GM18498 (cell line): ENCODE data around the gene ACAP1.
"Not testable (repeated sequence)": the region's sequence is repeated elsewhere in the genome, so short reads cannot be mapped to it uniquely, and the experiment has no call there.

Experiments used
- ATAC-seq: cut with Tn5 transposase; IDR thresholded peaks from one replicate; pipeline ENCODE4 v1.9.1; 2021; ENCODE audit warnings: mild to moderate bottlenecking, moderate library complexity; ENCODE audit not compliant: unreplicated experiment

Gene ACAP1

DNA sequence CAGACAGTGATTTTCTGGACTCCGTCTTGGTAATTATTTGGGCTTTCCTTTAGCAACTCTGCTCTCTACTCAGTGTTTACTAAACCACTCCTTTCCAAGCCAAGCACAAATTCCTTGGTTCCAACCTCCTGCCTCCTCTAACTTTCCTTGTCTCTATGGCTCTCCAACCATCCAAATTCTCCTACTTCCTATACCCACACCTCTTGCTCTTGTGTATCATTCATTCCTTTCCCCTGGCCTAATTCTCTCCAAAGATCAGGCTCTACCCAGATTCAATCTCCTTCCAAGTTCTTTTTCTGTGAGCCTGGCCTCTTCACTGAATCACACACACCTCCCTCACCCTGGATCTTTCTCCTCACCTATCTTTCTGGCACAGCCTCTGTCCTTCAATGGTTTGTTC, 8.3 kb upstream of the ACAP1 start:
- ATAC-seq, result no peak

DNA sequence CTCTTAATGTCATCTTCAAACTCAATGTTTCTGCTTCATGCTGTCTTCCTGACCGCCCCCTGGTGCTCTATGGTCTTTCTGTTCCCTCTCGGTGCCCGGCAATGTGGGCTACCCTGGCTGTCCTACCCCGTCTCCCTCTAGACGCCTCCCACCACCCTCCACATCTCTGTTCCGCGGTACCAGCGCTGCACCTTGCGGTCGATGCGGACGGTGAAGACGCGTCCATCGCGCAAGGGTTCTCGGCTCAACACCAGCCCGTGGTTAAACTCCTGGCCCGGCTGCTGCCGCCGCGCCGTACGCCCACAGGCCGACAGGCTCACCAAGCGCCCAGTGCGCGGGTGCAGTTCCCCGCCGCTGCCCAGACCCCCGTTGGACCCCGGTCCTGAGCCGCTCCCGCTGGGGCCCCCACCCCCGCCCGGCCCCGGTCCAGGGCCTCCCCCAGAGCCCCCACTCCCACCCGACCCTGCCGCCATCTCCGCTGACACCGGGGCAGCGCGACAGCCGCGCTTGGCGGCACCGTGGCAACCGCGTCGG, 7.4 kb upstream of the ACAP1 start, which contains the start of gene NEURL4:
Gene NEURL4 (minus strand): TSS at position 496 of the 534 bp plus-strand sequence. CDS start 23 bp downstream, at position 473.
- peak; percentile 13 for ATAC-seq

DNA sequence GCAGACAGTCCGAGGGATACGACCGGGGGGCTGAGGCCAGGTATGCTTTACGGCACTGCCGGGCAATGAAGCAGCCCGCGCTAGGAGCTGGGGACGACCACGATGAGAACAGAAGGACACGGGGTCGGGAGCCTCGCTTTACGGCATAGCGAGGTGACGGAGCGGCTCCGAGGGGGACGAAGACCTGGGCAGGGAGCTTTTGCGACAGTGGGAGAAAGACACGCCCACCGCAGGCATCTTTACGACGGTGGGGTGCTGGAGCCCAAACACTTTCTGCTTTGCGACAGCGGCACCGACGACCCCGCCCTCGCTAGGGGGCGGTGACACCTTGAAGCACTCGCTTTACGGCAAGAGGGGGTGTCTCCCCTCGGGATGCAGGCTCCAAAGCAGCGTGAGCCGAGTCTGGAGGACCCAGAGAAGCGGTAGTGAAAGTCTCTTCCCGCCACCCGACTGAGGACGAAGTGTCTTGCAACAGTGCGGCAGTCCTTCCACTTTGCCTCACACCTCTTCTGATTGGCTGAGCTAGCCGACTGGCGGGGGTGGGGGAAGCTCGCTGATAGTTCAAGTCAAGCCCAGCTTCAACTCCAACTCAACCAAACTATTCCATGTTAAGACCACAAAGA, 6.8 kb upstream of the ACAP1 start:
- ATAC-seq, result peak; percentile 62

DNA sequence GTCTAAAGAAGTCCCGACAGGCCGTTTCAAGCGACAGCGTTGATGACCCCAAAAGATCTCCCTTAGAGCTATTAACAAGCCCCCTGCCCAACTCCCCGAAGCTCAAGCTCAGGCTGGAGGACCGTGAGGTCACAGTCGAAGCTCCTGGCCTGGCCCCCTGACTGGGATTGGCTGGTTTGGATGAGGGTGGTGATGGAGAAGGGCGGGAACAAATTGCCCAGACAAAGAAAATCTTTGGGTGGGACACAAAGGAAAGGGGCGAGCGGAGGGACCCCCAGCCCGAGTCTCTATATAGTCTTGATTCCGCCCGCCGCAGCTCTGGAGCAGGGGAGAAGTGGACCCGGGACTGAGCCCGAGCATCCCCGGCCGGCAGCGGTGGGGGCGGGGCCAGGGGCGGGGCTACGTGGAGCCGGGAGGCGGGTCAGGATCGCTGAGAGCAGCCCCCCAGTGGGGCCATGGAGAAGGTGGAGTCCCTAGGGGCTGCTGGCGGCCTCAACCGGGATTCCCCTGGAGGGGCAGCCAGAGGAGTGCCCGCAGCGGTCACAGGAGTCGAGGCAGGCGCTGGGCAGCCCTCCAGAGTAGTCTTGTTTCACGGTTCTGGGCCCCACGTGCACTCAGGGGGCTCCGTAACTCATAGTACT, 6.2 kb upstream of the ACAP1 start:
- ATAC-seq, result peak; percentile 36

DNA sequence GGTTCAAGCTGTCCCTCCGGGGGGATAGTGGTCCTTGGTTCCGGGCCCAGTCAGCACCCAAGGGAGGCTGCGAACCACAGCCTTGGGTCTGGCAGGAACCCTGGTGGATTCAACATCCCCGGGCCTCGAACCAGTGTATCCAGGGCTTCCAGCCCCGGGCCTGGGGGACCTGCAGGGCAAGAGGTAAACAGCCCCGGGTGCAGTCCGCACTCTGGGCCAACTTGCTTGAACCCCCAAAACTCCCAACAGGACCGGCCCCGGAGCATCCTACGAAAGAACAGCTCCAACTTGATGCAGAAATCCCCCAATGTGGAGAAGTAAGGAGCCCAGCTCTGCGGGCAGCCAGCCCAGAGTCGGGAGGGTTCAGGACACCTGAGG, 5.7 kb upstream of the ACAP1 start:
- ATAC-seq, result no peak

DNA sequence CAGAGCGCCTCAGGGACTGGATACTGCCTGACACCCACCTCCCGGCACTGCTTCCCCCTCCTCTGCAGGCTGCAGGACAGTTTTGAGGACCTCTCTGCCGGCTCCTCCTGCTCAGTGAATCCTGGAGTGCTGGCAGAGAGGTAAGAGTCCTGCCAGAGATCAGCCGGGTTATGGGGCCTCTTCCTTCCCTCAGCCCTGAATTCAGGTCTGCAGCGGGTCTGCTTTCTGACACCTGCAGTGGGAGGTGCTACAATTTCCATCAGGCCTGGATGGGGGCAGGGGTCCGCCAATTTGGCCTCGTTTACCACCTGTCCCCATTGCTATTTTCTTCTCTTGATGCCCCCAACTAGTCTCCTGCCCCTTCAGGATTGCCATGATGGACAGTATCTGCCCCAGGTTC, 4.2 kb upstream of the ACAP1 start:
- no peak for ATAC-seq

DNA sequence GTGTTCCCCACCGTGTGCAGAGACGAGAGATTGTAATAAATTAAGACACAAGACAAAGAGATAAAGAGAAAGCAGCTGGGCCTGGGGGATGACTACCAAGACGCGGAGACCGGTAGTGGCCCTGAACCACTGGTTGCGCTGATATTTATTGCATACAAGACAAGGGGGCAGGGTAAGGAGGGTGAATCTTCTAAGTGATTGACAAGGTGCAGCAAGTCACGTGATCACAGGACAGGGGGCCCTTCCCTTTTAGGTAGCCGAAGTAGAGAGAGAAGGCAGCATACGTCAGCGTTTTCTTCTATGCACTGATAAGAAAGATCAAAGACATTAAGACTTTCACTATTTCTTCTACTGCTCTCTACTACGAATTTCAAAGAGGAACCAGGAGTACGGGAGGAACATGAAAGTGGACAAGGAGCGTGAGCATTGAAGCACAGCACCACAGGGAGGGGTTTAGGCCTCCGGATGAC, 3.7 kb upstream of the ACAP1 start:
- not testable (repeated sequence) for ATAC-seq

DNA sequence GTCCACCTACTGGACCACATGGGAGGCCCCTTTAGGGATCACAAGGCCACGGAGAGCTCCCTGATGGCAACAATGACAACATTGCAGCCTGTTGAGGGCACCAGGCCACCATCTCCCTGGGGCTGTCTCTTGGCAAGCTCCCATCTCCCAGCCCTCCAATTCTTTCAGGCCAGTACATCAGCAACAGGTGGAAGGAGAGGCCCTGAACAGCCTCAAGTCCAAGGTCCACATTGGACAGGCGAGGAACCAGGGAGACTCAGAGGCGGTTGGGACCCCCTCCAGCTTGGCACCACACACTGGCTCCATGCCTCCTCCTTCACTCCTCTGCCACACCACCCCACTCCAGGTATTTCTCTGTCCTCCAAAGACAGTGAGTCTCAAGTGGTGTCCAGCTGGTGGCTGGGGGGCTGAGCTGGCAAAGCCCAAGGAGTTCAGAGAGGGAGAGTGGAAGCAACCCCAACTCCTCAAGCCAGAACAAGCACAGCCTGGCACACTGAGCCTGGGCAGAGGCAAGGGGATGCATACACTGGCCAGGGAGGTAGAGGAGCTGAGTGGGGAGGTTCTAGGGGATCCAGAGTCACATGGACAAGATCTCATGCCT, 1.3 kb upstream of the ACAP1 start:
- no peak for ATAC-seq

DNA sequence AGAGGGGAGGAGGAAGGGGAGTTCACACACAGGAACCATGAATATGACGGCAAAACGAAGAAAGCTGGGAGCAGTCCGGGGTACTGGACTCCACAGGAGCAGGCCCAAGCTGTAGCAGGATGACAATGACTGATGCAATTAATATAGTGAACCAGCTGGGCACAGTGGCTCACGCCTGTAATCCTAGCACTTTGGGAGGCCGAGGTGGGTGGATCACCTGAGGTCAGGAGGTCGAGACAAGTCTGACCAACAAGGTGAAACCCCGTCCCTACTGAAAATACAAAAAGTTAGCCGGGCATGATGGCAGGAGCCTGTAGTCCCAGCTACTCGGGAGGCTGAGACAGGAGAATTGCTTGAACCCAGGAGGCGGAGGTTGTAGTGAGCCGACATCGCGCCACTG, 564 bp upstream of the ACAP1 start:
- not testable (repeated sequence) for ATAC-seq

DNA sequence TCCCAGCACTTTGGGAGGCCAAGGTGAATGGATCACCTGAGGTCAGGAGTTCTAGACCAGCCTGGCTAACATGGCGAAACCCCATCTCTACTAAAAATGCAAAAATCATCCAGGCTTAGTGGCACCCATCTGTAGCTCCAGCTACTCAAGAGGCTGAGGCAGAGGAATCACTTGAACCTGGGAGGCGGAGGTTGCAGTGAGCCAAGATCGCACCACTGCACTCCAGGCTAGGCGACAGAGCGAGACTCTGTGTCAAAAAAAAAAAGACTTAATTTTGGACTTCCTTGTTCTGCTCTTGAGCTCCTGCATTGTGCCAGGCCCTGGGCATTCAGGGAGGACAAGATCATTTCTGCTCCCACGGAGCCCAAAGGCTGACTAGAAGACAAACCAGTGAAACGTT, 1.3 kb downstream of the ACAP1 start:
- not testable (repeated sequence) for ATAC-seq

DNA sequence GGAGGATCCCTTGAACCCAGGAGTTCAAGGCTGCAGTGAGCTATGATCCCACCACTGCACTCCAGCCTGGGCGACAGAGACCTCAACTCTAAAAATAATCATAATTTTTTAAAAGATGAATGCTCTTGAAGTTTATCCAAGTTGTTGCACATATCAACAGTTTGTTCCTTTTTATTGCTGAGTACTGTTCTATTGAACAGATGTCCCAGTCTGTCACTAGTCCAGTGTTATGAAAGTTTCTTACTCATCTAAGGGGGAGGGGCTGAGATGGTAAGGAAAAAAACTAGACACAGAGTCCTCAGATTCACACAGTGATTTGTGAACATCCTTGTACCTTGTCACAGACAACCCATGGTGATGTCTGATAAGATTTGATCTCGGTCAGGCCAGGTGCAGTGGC, 3.9 kb downstream of the ACAP1 start:
- no peak for ATAC-seq

DNA sequence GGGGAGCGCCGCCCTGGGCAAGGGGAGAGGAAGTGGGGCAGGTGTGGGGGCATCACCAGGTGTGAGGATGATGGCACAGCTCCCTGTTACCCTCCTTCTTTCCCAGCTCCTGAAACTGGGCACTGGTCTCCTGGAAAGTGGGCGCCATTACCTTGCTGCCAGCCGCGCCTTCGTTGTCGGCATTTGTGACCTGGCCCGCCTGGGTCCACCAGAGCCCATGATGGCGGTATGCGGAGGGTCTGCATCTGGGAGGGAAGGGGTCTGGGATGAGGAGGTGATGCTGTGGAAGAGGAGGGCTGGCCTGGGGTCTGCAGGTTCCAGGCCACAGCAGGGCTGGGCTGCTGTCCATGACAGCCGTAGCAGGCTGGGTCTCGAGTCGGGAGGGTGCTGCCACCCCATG, 5.5 kb downstream of the ACAP1 start:
- no peak for ATAC-seq

DNA sequence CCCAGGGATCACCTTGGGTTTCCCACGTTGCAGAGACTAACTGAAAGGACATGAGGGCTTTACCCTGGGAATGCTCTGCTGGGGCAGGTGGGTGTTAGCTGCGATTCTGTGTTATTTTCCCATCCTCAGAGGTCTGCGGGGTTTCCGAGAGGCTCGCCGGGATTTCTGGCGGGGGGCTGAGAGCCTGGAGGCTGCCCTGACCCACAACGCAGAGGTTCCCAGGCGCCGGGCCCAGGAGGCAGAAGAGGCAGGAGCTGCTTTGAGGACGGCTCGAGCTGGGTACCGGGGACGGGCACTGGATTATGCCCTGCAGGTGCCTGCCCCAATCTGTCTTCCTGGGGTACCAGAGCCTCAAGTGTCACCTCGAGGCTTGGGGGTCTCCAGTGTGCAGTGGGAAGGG, 6.9 kb downstream of the ACAP1 start:
- ATAC-seq, result no peak

DNA sequence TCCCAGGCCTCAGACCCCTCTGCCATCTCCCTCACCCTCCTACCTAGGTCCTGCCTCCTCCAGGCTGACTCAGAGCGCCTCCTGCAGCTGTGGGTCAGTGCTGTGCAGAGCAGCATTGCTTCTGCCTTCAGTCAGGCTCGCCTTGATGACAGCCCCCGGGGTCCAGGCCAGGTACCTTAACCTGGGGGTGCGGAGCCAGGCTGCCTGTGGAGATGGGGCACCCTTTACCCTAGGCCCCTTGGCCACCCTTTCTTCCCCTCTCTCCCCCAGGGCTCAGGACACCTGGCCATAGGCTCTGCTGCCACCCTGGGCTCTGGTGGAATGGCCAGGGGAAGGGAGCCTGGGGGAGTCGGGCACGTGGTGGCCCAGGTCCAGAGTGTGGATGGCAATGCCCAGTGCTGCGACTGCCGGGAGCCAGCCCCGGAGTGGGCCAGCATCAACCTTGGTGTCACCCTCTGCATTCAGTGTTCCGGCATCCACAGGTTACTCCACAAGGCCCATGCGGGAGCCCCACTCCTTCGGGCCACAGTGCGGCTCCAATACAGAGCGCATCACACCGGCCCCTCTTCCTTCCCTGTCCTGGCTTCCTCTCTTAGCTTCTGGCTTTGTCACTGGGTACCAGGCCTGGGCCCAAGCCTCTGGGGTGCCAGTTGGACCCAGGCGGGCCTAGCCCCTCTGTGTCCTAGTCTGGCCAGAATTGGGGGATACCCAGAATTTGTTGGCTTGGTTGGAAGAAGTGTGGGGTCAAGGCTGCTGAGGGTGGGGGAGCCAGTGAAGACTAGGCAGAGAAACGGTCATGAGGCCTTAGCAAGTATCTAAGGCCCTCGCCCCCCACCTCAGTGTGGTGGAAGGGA, 10.7 kb downstream of the ACAP1 start:
- no peak for ATAC-seq

DNA sequence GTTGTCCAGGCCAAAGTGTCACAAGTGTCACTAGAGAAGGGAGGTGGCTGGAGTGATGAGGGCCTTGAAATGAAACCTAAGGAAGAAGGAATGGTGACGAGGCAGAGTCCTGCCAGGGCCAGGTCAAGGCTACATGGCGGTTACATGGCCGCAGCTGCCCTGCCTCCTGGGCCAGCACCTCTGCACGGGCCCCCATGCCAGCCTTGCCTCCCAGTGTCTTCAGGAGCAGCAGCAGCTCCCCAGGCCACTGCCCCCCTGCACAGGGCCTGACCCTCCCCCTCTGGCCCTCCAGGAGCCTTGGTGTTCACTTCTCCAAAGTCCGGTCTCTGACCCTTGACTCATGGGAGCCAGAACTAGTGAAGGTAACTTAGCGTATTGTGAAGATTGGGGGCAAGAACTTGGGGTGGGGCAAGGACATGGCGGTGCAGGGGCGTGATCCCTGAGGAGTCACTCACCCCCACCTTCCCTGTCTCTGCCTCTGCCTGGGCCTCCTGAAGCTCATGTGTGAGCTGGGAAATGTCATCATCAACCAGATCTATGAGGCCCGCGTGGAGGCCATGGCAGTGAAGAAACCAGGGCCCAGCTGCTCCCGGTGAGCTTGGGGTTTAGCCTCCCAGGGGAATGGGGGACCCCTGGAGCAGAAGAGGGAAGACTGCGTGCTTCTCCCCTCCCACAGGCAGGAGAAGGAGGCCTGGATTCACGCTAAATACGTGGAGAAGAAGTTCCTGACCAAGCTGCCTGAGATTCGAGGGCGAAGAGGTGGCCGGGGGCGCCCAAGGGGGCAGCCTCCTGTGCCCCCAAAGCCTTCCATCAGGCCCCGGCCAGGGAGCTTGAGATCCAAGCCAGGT, 11.5 kb downstream of the ACAP1 start:
- no peak for ATAC-seq

DNA sequence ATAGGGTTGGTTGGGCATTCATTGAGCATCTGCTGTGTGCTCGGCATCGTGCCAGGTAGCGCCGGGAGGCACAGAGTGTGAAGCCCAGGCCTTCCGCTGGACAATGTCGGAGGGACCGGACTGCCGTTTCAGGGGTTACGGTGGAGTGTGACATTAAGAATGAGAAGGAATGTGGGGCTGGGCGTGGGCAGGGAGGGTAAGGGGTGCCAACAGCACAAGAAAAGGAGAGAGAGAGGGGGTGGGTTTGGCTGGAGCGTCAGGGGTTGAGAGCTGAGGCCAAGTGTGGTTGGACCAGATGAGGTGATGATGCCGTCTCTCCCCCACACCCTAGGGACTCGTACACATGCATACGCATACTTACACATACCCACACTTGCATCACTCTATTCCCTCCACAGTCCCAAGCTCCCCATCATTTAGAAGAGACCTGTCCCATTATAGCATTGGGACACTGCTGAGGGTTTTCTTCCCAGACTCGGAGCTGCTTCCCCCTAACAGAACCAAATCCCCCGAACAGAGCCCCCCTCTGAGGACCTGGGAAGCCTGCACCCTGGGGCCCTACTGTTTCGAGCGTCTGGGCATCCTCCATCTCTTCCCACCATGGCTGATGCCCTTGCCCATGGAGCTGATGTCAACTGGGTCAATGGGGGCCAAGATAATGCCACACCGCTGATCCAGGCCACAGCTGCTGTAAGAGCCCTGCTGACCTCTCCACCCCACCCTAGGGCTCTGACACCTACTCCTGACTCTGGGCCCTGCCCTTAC, 12.3 kb downstream of the ACAP1 start:
- no peak for ATAC-seq

DNA sequence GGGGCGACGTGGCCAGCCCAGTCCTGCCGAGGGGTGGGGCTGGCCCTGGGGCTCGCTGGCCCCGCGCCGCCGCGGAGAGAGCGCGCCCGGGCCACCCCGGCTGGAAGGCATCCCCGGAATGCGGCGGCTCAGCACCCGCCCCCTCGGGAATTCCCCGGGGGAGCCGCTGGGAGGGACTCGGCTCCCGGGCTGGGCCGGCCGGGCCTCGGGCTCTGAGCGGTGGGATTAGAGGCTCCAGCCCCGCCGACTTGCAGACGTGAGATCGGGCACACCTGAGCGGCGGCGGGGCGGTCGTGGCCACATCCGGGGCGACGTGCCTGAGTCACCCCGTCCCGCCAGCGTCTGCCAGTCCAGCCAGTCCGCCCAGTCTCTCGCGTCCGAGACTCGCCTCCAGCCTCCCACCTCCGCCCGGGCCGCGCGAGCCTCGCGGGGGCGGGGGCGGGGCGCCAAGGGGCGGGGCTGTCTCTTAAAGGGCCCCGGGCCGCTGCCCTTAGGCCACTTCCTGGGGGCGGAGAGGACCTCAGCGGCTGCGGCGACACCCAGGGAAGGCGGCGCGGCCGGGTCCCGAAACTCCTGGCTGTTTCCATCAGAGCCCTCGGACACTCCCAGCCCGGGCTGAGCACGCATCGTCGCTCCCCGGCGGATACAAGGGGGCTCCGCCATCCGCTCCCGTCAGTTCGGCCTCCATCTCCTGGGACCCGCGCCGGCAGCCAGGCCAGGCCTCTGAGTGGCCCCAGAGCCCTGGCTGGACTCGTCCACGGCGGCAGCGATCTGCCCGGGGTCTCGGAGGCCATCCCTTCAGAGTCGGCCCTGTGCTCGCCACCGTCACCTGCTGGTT, 15.6 kb downstream of the ACAP1 start, which contains the start of gene KCTD11:
Gene KCTD11 (plus strand): TSS at position 498 of the 838 bp plus-strand sequence.
- peak; percentile 71 for ATAC-seq

DNA sequence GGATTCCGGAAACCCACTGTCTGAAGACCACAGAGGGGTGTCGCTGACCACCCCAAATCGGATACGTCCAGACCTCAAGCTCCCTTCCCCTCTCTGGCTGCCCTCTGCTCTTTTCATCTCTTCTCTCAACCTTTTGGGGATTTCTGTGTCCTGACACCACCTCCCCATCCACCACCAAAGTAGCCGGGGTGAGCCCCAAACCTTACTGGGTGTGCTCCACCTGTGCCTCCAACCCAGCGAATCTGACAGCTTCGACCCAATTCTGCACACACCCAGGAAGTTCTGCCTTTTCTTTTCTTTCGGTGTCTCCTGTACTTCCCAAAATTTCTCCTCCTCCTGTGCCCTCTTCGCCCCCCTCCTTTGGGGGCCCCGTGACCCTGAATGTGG, 16.2 kb downstream of the ACAP1 start:
- ATAC-seq, result no peak
